T47D (cell line): ENCODE measurements around the gene PRPF6.
"Not testable (repeated sequence)": the region's sequence is repeated elsewhere in the genome, so short reads cannot be mapped to it uniquely, and the experiment has no call there.

Experiments used
- DNase-seq, 2 experiments: peaks; one replicate each; pipeline versions ENCODE4 v3.0.0 to v3.0.0-alpha.2; 2011 to 2012; ENCODE audit warnings: low read depth in 1 of 2, low spot score in 1 of 2
- JUND ChIP-seq: IDR thresholded peaks from 2 replicates; pipeline ENCODE4 v1.6.1; 2012; ENCODE audit warnings: low read depth
- in situ Hi-C: cut with HindIII; loops from 2 replicates; pipeline ENCODE4 v1.10.0; 2016; ENCODE audit warnings: low sequenced_read_pairs, low pct_unique_long_range_greater_than_20kb

PRPF6 gene

DNA sequence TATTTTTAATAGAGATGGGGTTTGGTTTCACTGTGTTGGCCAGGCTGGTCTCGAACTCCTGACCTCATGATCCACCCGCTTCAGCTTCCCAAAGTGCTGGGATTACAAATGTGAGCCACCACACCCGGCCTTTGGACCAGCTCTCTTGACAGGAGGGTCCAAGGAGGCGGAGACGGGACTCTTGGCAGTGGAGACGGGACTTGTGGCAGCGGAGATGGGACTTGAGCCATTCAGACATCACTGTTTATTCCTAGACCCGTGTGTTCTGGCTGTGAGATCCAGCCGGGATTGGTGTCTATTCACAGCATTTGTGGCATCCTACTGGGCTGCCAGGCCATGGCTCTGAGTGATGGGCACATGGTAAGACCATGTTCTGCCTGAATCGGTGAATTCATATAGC is 25.6 kb downstream of the PRPF6 start:
- in situ Hi-C loops = no loop called here
- no peak for TF ChIP-seq JUND
- DNase-seq = no peak

DNA sequence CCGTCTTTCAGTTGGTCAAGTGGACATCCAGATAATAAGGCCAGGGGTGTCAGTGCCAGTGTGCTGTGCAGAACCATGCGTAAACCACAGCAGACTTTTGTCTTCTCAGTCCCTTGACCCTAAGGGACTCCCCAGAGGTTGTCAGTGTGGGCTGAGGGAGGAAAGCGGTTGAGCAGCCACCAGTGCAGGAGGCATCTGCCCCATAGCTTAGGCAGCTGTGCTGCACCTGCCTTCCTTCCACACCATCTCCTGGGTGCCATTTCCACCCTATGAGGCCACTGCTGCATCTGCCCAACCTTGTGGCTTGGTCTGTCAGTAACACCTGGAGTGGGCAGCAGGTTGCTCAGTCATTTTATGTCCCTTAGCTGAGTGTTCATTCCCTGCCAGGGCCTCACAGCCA is 26.0 kb downstream of the PRPF6 start:
- DNase-seq = no peak
- TF ChIP-seq JUND = no peak
- in situ Hi-C loops = no loop called here

DNA sequence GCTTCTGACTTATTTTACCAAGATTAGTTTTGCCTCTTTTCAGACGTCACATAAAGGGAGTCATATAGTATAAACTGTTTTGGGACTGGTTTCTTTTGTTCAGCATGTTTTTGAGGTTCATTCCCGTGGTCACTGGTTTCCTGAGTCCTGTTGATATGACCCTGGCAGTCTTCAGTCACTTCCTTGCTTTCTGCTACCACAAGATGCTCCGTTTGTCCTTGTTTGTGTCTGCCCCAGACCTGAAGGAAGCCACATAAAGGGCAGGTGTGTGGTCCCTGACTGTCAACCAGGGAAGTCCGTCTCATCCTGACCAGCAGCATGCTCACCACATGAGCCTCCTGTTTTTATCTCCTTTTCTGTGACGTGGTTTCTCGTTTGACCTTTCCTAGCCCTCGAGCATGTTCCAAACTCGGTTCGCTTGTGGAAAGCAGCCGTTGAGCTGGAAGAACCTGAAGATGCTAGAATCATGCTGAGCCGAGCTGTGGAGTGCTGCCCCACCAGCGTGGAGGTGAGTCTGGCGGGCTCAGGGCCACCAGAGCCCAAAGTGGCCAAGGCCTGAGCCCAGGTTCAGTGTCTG is 29.0 kb downstream of the PRPF6 start:
- in situ Hi-C loops = no loop called here
- no peak for TF ChIP-seq JUND
- DNase-seq = no peak

DNA sequence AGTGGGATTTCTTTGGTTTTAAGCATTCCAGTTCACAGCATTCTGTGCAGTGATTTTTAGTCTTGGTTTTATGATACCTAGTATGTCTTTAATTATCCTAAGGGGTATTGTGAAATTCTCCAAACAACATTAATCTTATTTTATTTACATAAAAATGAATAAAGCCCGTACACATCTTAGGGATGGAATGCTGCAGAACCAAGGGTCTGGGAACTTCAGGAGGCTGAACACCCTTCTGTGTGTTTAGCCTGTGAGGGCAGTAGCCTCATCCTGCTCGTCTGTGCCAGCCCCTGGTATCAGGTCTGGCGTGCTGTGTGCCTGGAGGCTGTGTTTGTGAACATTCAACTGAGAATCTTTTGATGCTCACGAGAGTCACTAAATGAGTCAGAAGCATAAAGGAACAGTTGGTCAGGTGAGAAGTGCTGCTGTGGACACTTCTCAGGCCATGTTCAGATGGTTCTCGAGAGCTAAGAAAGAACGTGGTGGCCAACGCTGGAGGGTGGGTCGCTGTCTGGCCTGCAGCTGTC is 29.8 kb downstream of the PRPF6 start:
- DNase-seq = peak in 1 of 2 experiments; percentile 37
- no peak for TF ChIP-seq JUND
- in situ Hi-C loops = no loop called here

- no peak for TF ChIP-seq JUND
- in situ Hi-C loops = no loop called here
- no peak for DNase-seq
These were observed 30.4 kb downstream of the PRPF6 start for GRCh38 chr20:64011366-64011779.

- in situ Hi-C loops = not testable (repeated sequence)
These were observed 31.6 kb downstream of the PRPF6 start for GRCh38 chr20:64012385-64013154.

GRCh38 chr20:64015635-64016034 is 34.7 kb downstream of the PRPF6 start:
- in situ Hi-C loops = no loop called here
- DNase-seq = no peak
- no peak for TF ChIP-seq JUND

More at GRCh38 chr20:64012385-64013154, 31.6 kb downstream of the PRPF6 start:
- DNase-seq = not testable (repeated sequence)

- no peak for DNase-seq
- in situ Hi-C loops = no loop called here
- TF ChIP-seq JUND = no peak
These were observed 40.4 kb downstream of the PRPF6 start for GRCh38 chr20:64021124-64021975.

- in situ Hi-C loops = no loop called here
- no peak for TF ChIP-seq JUND
- no peak for DNase-seq
These were observed 41.9 kb downstream of the PRPF6 start for GRCh38 chr20:64022671-64023360.

DNA sequence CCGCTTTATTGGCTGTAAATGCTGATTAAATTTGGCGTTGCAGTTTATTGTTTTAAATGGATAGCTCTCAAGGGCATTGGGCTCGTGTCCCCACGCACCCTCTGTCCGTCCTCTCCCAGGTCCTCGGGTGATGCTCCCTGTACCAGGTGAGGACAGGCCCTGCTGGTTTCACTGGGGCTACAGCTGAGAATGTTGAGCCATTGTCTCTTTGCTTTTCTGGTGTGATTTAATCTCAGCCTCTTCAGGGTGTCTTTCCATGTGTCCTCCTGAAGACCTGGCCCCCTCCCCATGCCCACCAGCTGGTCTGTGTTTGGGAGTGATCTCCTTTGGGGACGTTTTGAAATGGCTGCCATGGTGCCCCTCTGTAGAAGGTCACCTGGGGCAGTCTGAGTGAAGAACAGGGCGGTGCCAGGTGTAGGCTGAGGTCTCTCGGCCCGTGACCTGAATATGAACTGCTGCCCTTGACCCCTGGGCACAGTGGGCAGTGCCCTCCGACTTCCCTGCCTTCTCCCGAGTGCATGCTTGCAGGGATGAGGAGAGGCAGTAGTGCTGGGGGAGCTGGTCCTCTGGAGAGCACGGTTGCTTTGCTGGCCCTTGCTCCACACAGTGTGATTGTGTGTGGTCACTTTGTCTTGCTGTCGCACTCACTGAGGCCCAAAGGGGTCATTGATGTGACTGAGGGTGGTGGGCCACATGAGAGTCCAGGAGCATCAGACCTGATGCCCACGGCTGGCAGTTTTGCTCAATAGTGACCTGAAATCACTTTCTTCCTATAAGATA is 42.6 kb downstream of the PRPF6 start:
- no peak for TF ChIP-seq JUND
- DNase-seq = no peak
- in situ Hi-C loops = no loop called here

DNA sequence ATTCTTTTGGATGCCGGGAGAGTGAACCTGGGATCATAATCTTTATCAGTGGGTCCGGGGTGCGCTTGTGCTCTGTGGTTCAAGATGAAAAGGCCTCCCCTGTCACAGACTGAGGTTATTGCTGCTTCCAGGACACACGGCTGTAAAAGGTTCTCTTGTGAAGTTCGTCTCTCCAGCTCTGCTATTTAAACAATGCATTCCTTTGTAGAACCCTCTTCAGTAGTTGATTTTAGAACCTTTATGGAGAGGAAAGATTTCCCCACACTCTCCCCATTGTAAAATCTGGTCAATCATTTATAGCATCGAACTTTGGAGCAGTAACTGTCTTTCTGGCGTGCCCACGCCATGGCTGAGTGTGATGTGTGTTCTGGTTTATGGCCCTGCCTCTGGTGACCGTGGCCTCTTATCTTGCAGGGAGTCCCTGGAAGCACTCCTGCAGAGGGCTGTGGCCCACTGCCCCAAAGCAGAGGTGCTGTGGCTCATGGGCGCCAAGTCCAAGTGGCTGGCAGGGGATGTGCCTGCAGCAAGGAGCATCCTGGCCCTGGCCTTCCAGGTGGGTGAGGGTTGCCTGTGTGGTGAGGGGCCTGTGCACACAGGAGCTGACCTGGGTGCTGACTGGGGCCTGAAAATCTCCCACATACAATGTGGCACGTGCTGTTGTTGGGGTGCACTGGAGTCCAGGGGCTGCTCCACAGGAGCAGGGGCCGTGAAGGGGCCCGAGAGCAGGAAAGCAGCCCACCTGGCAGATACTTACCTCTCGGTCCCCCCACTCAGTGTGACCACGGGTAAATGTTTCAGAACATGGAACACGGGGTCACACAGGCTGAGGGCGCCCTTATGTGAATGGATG is 43.4 kb downstream of the PRPF6 start:
- no peak for DNase-seq
- no peak for TF ChIP-seq JUND
- in situ Hi-C loops = no loop called here
